Right ventricle myocardium inferior (tissue), 1 donor: ENCODE data around the gene AADACL3. TPM values are rescaled to one million over a fixed set of nuclear protein-coding genes. Genes with fewer than 3 reads are reported as not detected.
"Not testable (repeated sequence)": the region's sequence is repeated elsewhere in the genome, so short reads cannot be mapped to it uniquely, and the experiment has no call there.

Experiments
- ATAC-seq: fragments of 200-7000 bp; cut with Tn5 transposase; one replicate; pipeline ENCODE4 v1.9.1; 2020; ENCODE audit warnings: mild to moderate bottlenecking, moderate library complexity
- DNase-seq: peaks from one replicate; pipeline ENCODE4 v3.0.0; 2021; ENCODE audit errors: missing footprints
- intact Hi-C: fragments of 100-400 bp; cut with DNase I; formaldehyde crosslinking; loops from one replicate; pipeline ENCODE4 v1.11.0; 2022
- long read RNA-seq: library from polyadenylated mRNA; unstranded; transcript quantifications from one replicate; pipeline ENCODE4 v2.0.0, GENCODE V29; 2021
- total RNA-seq: library from RNA; stranded (reverse); fragmentation: NEBNext Ultra II Directional; extraction: Animal tissue kit (Norgen Biotek cat#: 25700); gene quantifications from one replicate; pipeline ENCODE4 v1.2.1, GENCODE V29; 2021
- donor health status: DM: no; HTN: yes; CAD: no; lungs with severe emphysema.

AADACL3 gene, protein sequence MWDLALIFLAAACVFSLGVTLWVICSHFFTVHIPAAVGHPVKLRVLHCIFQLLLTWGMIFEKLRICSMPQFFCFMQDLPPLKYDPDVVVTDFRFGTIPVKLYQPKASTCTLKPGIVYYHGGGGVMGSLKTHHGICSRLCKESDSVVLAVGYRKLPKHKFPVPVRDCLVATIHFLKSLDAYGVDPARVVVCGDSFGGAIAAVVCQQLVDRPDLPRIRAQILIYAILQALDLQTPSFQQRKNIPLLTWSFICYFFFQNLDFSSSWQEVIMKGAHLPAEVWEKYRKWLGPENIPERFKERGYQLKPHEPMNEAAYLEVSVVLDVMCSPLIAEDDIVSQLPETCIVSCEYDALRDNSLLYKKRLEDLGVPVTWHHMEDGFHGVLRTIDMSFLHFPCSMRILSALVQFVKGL
- not detected for total RNA-seq
- long read RNA-seq, result 0 reads

GRCh38 chr1:12715896-12716437 is at the start of gene AADACL3:
Gene AADACL3, plus strand, starts transcription at chr1:12716110. Its CDS starts 67 bp downstream, at chr1:12716177.
- DNase-seq (no peak), ATAC-seq (no peak)
- intact Hi-C loops, result no loop called here

- intact Hi-C loops, result no loop called here
- ATAC-seq, result no peak
- DNase-seq, result no peak
Measured at GRCh38 chr1:12666141-12666735, 49.7 kb upstream of the AADACL3 start.

DNA sequence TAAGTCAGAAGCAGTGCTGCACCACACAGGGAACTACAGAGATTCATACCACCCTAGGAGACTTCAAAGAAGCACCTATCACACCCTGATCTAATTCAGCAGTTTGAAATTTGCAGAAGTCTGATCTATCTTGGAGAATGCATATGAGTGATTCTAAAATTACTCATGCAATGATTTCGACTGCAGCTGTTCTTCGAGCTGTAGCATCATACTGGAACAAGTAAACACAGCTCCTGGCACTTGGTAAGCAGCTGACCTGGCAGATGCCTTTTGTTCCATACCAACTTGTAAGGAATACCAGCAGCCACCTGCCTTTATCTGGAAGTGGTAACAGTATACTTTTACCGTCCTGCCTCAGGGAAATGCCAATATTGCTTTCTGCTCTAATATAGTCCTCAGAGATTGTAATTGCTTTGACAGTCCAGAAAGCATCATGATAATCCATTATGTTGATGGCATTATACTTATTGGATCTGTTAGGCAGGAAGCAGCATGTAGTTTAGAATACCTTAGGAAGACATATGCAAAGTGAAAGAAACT is 46.3 kb upstream of the AADACL3 start:
- DNase-seq, result no peak
- no peak for ATAC-seq
- intact Hi-C loops, result no loop called here

- intact Hi-C loops, result no loop called here
- DNase-seq (no peak), ATAC-seq (no peak)
Measured at GRCh38 chr1:12674358-12674757, 41.6 kb upstream of the AADACL3 start.

- intact Hi-C loops, DNase-seq, ATAC-seq: not testable (repeated sequence)
Measured at GRCh38 chr1:12676122-12676521, 39.8 kb upstream of the AADACL3 start.

GRCh38 chr1:12677565-12677964 is 38.3 kb upstream of the AADACL3 start:
- no peak for DNase-seq
- intact Hi-C loops, result no loop called here
- peak; percentile 86 for ATAC-seq

DNA sequence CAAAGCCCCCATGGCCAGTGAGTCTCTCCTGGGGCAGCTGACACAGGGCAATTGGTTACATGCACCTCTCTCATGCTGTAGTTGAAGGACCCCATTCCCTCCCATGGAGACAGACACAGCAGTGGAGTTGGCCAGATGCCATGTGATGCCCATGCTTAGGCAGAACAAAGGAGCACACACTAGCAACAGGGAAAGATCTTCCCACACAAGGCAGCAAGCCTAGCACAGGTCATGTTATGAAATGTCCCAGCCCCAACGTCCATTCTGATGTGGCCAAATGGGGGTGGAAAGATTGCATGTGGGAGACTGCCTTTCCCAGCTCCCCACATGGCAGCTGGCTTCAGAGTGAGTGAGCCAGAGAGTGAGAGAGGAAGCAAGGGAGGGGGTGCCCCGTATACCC is 37.6 kb upstream of the AADACL3 start:
- no peak for DNase-seq
- intact Hi-C loops, result no loop called here
- ATAC-seq, result no peak

GRCh38 chr1:12678820-12679219 is 37.1 kb upstream of the AADACL3 start:
- ATAC-seq (no peak), DNase-seq (no peak)
- intact Hi-C loops, result no loop called here

GRCh38 chr1:12690156-12690555 is 25.8 kb upstream of the AADACL3 start:
- ATAC-seq, result no peak
- intact Hi-C loops, result no loop called here
- DNase-seq, result no peak

DNA sequence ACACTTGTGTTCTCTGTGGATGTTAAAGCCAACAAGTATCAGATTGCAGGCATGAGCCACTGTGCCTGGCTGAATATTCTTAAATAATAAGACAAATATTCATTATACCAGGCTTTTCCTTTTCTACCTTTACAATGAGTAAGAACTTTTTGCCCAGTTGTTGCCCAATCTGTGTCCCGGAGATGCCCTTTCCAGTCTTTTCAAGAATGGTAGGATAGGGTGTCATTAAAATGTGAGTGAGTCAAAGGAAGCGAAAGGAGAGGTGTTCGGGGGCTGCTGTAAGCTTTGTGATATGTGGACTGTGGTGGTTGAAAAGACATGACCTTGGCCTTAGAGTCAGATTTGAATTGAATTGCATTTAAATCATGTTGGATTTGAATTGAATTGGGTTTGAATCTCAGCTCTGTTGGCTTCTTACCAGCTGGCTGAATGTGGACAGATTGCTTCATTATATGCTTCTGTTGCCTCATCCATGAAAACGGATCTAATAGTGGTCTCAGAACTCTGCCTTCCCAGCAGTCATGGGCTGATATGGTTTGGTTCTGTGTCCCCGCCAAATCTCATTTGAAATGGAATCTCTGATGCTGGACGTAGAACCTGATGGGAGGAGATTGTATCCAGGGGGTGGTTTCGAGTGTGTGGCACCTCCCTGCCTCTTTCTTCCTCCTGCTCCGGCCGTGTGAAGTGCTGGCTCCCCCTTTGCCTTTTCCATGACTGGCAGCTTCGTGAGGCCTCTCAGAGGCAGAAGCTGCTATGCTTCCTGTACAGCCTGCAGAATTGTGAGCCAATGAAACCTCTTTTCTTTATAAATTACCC is 22.7 kb upstream of the AADACL3 start:
- DNase-seq, result no peak
- no peak for ATAC-seq
- intact Hi-C loops, result no loop called here

GRCh38 chr1:12696658-12697057 is 19.3 kb upstream of the AADACL3 start:
- ATAC-seq (no peak), DNase-seq (no peak)
- intact Hi-C loops, result no loop called here

DNA sequence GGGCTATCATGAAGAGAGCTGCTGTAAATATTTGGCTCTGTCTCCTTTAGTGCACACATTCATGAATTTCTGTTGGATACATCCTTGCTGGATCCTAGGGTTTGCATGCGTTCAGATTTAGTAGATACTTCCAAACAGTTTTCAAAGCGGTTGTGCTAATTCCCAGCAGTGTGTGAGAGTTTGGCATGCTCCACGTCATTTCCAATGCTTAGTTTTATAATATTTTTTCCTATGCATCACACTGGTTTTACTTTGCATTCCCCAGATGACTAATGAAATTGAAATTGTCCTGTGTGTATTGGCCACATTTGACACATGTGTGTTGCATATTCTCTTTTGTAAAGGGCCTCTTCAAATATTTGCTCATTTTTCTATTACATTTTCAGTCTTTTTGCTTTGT is 18.5 kb upstream of the AADACL3 start:
- ATAC-seq (no peak), DNase-seq (no peak)
- intact Hi-C loops, result no loop called here

GRCh38 chr1:12703821-12704451 is 12.0 kb upstream of the AADACL3 start:
- intact Hi-C loops, result no loop called here
- DNase-seq, result no peak

DNA sequence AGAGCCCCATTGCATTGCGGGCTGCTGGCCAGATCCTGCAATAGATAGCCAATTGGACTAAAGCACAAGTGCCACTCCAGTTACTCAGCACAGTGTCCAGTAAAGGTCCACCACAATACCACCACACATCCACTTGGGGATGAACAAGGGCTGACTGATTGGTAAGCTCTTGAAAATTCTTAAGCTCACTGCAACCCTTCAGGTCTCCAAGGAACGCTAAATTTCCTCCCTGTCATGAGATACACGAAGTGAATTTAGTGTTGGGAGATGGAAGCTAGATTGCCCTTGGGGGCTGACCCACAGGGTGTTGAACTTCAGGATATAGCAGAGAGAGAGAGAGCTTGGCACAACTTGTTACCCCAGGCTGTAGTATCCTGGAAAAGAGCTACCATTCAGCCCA is 9.8 kb upstream of the AADACL3 start:
- intact Hi-C loops, result no loop called here
- DNase-seq (no peak), ATAC-seq (no peak)

More at GRCh38 chr1:12703821-12704451, 12.0 kb upstream of the AADACL3 start:
- ATAC-seq, result no peak

DNA sequence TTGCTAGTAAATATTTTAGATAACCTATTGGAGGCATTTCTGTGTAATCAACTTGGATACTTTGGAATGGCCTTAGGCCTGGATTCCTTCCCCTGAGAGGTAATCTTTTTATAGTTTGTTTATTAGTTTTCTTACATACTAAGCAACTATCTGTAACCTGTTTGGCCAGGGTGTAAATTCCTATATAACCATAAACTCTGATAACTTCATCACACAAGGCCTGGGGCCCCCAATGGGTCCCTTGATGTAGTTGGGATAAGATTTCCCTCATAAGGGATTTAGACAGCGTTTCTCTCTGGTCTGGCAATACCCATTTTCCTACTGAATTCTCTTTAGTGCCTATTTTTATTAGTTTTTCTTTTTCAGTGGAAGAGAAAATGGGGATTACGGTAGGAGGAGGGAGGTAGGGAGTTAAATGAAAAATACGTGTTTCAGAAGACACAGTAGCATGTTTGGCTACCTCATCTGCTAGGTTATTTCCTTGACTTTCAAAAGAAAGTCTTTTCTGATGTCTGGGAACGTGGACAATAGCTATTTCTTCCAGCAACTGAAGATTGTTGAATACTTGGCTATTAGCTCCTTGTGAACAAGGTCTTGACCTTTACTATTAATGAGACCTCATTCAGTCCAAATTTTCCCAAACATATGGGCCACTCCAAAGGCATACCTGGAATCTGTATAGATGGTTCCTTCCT is 7.4 kb upstream of the AADACL3 start:
- ATAC-seq (no peak), DNase-seq (no peak)
- intact Hi-C loops, result no loop called here

- intact Hi-C loops, result no loop called here
Measured at GRCh38 chr1:12709091-12709491, 6.8 kb upstream of the AADACL3 start.

DNA sequence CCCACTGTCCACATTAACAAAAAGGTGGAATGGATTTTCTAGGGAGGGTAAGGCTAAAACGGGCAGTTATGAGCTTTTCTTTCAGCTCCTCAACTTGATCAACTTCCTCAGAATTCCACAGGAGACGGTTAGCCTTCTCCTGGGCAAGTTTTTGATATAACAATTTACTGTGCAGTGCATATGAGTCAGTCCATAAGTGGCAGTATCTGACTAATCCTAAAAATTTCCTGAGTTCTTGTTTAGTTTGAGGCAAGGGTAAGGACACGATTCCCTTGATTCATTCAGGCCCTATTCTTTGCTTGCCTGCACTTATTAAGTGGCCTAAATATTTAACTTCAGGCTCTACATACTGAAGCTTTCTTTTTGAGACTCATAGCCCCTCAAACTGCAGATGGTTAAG is 6.2 kb upstream of the AADACL3 start:
- ATAC-seq (no peak), DNase-seq (no peak)
- intact Hi-C loops, result no loop called here

More at GRCh38 chr1:12709091-12709491, 6.8 kb upstream of the AADACL3 start:
- no peak for ATAC-seq
- DNase-seq, result no peak

GRCh38 chr1:12711536-12711935 is 4.4 kb upstream of the AADACL3 start:
- intact Hi-C loops, result no loop called here
- ATAC-seq (no peak), DNase-seq (no peak)
